Activated naive CD4-positive, alpha-beta T cell (primary cell): ENCODE results near the gene MAP4K2.

Experiments
- DNase-seq, 4 experiments: peaks; one replicate each; lab custom pipeline; 2025; lab: John Stamatoyannopoulos, UW

The MAP4K2 gene

DNA sequence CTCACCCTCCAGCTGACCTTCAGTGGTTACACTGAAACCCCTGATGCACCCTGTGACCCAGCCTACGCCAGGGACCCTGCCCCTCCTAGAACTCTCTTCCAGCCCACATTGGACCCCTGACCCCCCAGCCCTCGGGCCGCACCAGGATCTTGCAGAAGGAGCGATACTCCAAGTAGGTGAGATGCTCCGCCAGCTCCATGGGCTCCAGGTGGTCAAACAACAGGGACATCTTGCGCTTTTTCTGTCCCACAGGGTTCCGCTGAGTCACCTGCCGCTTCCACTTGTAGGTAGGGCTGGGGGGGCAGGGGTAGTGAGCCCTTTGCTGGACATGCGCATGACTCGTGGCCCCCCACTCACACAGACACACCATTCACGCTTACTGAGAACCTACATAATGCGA lies 63.1 kb downstream of the MAP4K2 start:
- DNase-seq, result no peak

DNA sequence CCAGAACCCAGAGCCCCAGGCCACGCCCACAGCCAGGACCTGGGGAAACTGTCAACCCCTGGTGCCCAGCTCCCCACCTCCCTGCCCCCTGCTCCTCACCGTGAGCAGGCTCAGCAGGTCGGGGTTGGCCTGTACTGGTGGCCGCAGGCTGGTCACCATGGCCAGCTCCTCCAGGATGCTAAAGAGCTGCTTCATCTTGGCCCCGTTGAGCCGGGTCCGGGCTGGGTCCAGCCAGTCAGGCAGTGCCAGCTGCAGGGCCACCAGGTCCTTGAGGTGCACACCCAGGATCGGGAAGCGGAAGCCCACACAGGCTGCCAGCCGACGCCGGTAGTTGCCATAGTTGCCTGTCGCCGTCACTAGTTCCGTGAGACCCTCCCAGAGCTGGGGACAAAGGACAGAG lies 66.4 kb downstream of the MAP4K2 start:
- DNase-seq, result no peak

DNA sequence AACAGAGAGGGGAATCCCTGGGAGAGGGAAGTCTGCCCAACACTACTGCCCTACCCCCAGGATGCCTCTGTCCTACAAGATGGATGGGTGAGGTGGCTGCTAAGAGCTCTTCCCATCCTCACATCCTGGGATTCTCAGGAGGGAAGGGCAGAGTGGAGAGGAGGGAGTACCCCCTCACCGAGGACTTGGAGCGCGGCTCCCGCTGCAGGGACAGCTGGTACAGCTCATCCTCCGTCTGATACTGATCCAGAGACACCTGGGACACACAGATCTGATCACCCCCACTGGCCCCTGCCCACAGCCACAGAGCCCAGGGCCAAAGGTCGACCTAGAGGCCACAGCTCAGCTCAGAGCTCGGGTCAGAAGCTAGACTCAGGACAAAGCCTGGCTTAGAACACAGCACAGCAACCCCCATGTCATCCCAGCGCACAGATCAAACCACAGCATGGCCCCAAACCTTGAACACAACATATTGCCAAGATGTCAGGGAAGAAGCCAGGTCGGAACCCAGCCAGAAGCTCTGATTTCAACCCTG lies 67.2 kb downstream of the MAP4K2 start:
- no peak for DNase-seq
